ENCODE data around the gene ZNF689. TPM values are rescaled to one million over a fixed set of nuclear protein-coding genes. Genes with fewer than 3 reads are reported as not detected.

ZNF689 gene
- total RNA-seq, 2 donors from 2014 or later = 12.8 to 17.7 TPM

GRCh38 chr16:30626236-30626635 is 16.0 kb upstream of the ZNF689 start:
- Mint-ChIP-seq H3K9me3 (no peaks in the 10 kb centered on the region), H3K27ac (no peak overlapping the region), H3K36me3 (ENCODE audit: insufficient read depth in 2 of 2) (no peaks in the 10 kb centered on the region), H3K4me3 (no peak overlapping the region), H3K4me1 (ENCODE audit: low read depth) (peaks cover 13% of the 10 kb centered on the region), H3K27me3 (ENCODE audit: low read depth) (no peaks in the 10 kb centered on the region)
- DNase-seq = no peak
- ATAC-seq (replicated peaks in 1 of 2) = no peak

GRCh38 chr16:30623536-30624283 is 13.5 kb upstream of the ZNF689 start:
- H3K27me3 Mint-ChIP-seq (ENCODE audit: low read depth) = no peaks in the 10 kb centered on the region
- H3K4me3 Mint-ChIP-seq = no peak overlapping the region
- no peaks in the 10 kb centered on the region for H3K9me3 Mint-ChIP-seq
- ATAC-seq (replicated peaks in 1 of 2) (no peak), DNase-seq (no peak)
- peaks cover 3% of the 10 kb centered on the region for H3K4me1 Mint-ChIP-seq (ENCODE audit: low read depth)
- no peak overlapping the region for H3K27ac Mint-ChIP-seq
- no peaks in the 10 kb centered on the region for H3K36me3 Mint-ChIP-seq (ENCODE audit: insufficient read depth in 2 of 2)

- no peaks in the 10 kb centered on the region for H3K9me3 Mint-ChIP-seq
- no peak for DNase-seq
- no peak overlapping the region for H3K4me3 Mint-ChIP-seq
- H3K36me3 Mint-ChIP-seq (ENCODE audit: insufficient read depth in 2 of 2) = no peaks in the 10 kb centered on the region
- no peaks in the 10 kb centered on the region for H3K4me1 Mint-ChIP-seq (ENCODE audit: low read depth)
- H3K27ac Mint-ChIP-seq = no peak overlapping the region
- H3K27me3 Mint-ChIP-seq (ENCODE audit: low read depth) = no peaks in the 10 kb centered on the region
- ATAC-seq (replicated peaks in 1 of 2) = no peak
These were observed 12.4 kb upstream of the ZNF689 start for GRCh38 chr16:30622455-30623032.

- Mint-ChIP-seq H3K4me1 (ENCODE audit: low read depth) (no peaks in the 10 kb centered on the region), H3K27me3 (ENCODE audit: low read depth) (no peaks in the 10 kb centered on the region), H3K4me3 (no peak overlapping the region), H3K36me3 (ENCODE audit: insufficient read depth in 2 of 2) (no peaks in the 10 kb centered on the region), H3K9me3 (no peaks in the 10 kb centered on the region), H3K27ac (no peak overlapping the region)
- no peak for DNase-seq
- ATAC-seq (replicated peaks in 1 of 2) = no peak
These were observed 11.6 kb upstream of the ZNF689 start for GRCh38 chr16:30621765-30622164.

- ATAC-seq (replicated peaks in 1 of 2) = no peak
- no peak for DNase-seq
- H3K4me3 Mint-ChIP-seq = no peak overlapping the region
- H3K4me1 Mint-ChIP-seq (ENCODE audit: low read depth) = no peaks in the 10 kb centered on the region
- no peaks in the 10 kb centered on the region for H3K9me3 Mint-ChIP-seq
- H3K27ac Mint-ChIP-seq = no peak overlapping the region
- no peaks in the 10 kb centered on the region for H3K36me3 Mint-ChIP-seq (ENCODE audit: insufficient read depth in 2 of 2)
- H3K27me3 Mint-ChIP-seq (ENCODE audit: low read depth) = no peaks in the 10 kb centered on the region
These were observed 10.0 kb upstream of the ZNF689 start for GRCh38 chr16:30620169-30620568.

- ATAC-seq (replicated peaks in 1 of 2) = no peak
- H3K4me3 Mint-ChIP-seq = no peak overlapping the region
- no peaks in the 10 kb centered on the region for H3K9me3 Mint-ChIP-seq
- no peaks in the 10 kb centered on the region for H3K4me1 Mint-ChIP-seq (ENCODE audit: low read depth)
- DNase-seq = no peak
- H3K27me3 Mint-ChIP-seq (ENCODE audit: low read depth) = no peaks in the 10 kb centered on the region
- no peaks in the 10 kb centered on the region for H3K36me3 Mint-ChIP-seq (ENCODE audit: insufficient read depth in 2 of 2)
- H3K27ac Mint-ChIP-seq = no peak overlapping the region
These were observed 9.4 kb upstream of the ZNF689 start for GRCh38 chr16:30619638-30620037.

GRCh38 chr16:30619202-30619601 is 9.0 kb upstream of the ZNF689 start:
- H3K9me3 Mint-ChIP-seq = no peaks in the 10 kb centered on the region
- no peak overlapping the region for H3K27ac Mint-ChIP-seq
- H3K4me3 Mint-ChIP-seq = no peak overlapping the region
- ATAC-seq (replicated peaks in 1 of 2) (no peak), DNase-seq (no peak)
- no peaks in the 10 kb centered on the region for H3K27me3 Mint-ChIP-seq (ENCODE audit: low read depth)
- H3K36me3 Mint-ChIP-seq (ENCODE audit: insufficient read depth in 2 of 2) = no peaks in the 10 kb centered on the region
- H3K4me1 Mint-ChIP-seq (ENCODE audit: low read depth) = no peaks in the 10 kb centered on the region

GRCh38 chr16:30615358-30616091 is 5.3 kb upstream of the ZNF689 start:
- no peaks in the 10 kb centered on the region for H3K9me3 Mint-ChIP-seq
- no peaks in the 10 kb centered on the region for H3K27me3 Mint-ChIP-seq (ENCODE audit: low read depth)
- no peak overlapping the region for H3K4me3 Mint-ChIP-seq
- H3K36me3 Mint-ChIP-seq (ENCODE audit: insufficient read depth in 2 of 2) = no peaks in the 10 kb centered on the region
- no peak overlapping the region for H3K27ac Mint-ChIP-seq
- peaks cover 3% of the 10 kb centered on the region for H3K4me1 Mint-ChIP-seq (ENCODE audit: low read depth)
- peak; percentile 89 to 90 for DNase-seq
- peak; percentile 91 to 93 for ATAC-seq (replicated peaks in 1 of 2)

- ATAC-seq (replicated peaks in 1 of 2) (peak; percentile 54 to 66), DNase-seq (peak; percentile 53 to 68)
- no peaks in the 10 kb centered on the region for H3K9me3 Mint-ChIP-seq
- H3K36me3 Mint-ChIP-seq (ENCODE audit: insufficient read depth in 2 of 2) = peaks cover 0 to 19% of the 10 kb centered on the region in 2 donors
- H3K27ac Mint-ChIP-seq = peak overlapping the region; percentile 96
- H3K27me3 Mint-ChIP-seq (ENCODE audit: low read depth) = no peaks in the 10 kb centered on the region
- peaks cover 22% of the 10 kb centered on the region for H3K4me1 Mint-ChIP-seq (ENCODE audit: low read depth)
- H3K4me3 Mint-ChIP-seq = peak overlapping the region; percentile 83 to 85
These were observed 925 bp downstream of the ZNF689 start for GRCh38 chr16:30609002-30609925.

- no peak overlapping the region for H3K4me3 Mint-ChIP-seq
- H3K27me3 Mint-ChIP-seq (ENCODE audit: low read depth) = no peaks in the 10 kb centered on the region
- no peak overlapping the region for H3K27ac Mint-ChIP-seq
- ATAC-seq (replicated peaks in 1 of 2) = no peak
- H3K9me3 Mint-ChIP-seq = no peaks in the 10 kb centered on the region
- peaks cover 0 to 24% of the 10 kb centered on the region in 2 donors for H3K36me3 Mint-ChIP-seq (ENCODE audit: insufficient read depth in 2 of 2)
- DNase-seq = no peak
- H3K4me1 Mint-ChIP-seq (ENCODE audit: low read depth) = peaks cover 26% of the 10 kb centered on the region
These were observed 4.2 kb downstream of the ZNF689 start for GRCh38 chr16:30606004-30606403.

- Mint-ChIP-seq H3K9me3 (no peaks in the 10 kb centered on the region), H3K4me3 (no peak overlapping the region), H3K27me3 (ENCODE audit: low read depth) (no peaks in the 10 kb centered on the region), H3K36me3 (ENCODE audit: insufficient read depth in 2 of 2) (peaks cover 0 to 24% of the 10 kb centered on the region in 2 donors), H3K4me1 (ENCODE audit: low read depth) (peaks cover 21% of the 10 kb centered on the region), H3K27ac (no peak overlapping the region)
- ATAC-seq (replicated peaks in 1 of 2) = no peak
- no peak for DNase-seq
These were observed 5.0 kb downstream of the ZNF689 start for GRCh38 chr16:30605158-30605557.

- DNase-seq = no peak
- H3K36me3 Mint-ChIP-seq (ENCODE audit: insufficient read depth in 2 of 2) = peaks cover 0 to 24% of the 10 kb centered on the region in 2 donors
- no peaks in the 10 kb centered on the region for H3K9me3 Mint-ChIP-seq
- peaks cover 21% of the 10 kb centered on the region for H3K4me1 Mint-ChIP-seq (ENCODE audit: low read depth)
- no peaks in the 10 kb centered on the region for H3K27me3 Mint-ChIP-seq (ENCODE audit: low read depth)
- ATAC-seq (replicated peaks in 1 of 2) = no peak
- no peak overlapping the region for H3K4me3 Mint-ChIP-seq
- H3K27ac Mint-ChIP-seq = no peak overlapping the region
These were observed 5.8 kb downstream of the ZNF689 start for GRCh38 chr16:30604316-30604947.
